ENCODE measurements around the gene KDM4C.
"Not testable (repeated sequence)": the region's sequence is repeated elsewhere in the genome, so short reads cannot be mapped to it uniquely, and the experiment has no call there.

KDM4C gene

DNA sequence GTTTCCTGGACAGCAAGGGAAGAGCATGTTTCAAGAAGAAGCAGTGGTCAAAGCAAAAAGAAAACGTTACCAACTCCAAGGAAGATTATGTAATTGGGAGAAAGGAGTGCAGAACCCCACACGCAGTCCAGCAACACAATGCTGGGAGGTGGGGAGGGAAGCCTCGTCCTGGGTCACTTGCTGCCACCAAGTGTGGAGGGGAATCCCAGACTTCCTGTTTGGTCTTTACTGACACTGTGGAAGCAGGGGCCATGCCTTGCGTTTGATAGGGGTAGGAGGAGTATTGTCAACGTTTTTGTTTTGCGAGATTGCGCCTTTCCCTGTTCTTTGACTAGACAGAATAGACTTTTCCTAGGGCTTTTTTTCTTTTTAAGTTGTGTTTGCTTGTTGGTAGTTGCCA, 421.0 kb downstream of the KDM4C start:
- peaks cover 11% of the 10 kb centered on the region for H3K36me3 Mint-ChIP-seq (ENCODE audit: insufficient read depth)
- no peak overlapping the region for H3K27ac Mint-ChIP-seq (ENCODE audit: low read depth)
- no peak overlapping the region for H3K4me3 Mint-ChIP-seq
- no peaks in the 10 kb centered on the region for H3K27me3 Mint-ChIP-seq
- H3K4me1 Mint-ChIP-seq, result peaks cover 10% of the 10 kb centered on the region
- ATAC-seq (replicated peaks; ENCODE audit: extremely low read depth, poor library complexity, severe bottlenecking) (no peak), DNase-seq (ENCODE audit: low spot score in 2 of 2) (no peak)
- no peaks in the 10 kb centered on the region for H3K9me3 Mint-ChIP-seq

DNA sequence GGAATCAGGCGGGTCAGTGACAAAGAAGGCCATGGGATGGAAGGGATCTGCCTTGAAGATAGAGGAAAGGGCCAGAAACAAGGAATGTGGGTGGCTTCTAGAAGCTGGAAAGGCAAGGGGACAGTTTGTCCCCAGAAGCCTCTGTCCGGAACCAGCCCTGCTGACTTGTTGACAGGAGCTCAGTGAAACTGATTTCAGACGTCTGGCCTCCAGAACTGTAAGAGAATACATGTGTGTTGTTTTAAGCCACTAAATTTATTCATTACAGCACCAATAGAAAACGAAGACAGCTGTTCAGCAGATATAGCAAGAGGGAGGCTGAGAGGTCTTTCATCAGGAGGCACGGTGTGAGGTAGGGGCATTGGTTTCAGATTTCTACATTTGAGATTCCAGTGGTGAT, 422.5 kb downstream of the KDM4C start:
- no peaks in the 10 kb centered on the region for H3K27me3 Mint-ChIP-seq
- no peak for DNase-seq (ENCODE audit: low spot score in 2 of 2)
- H3K4me1 Mint-ChIP-seq, result peaks cover 6% of the 10 kb centered on the region
- H3K27ac Mint-ChIP-seq (ENCODE audit: low read depth), result no peak overlapping the region
- no peak for ATAC-seq (replicated peaks; ENCODE audit: extremely low read depth, poor library complexity, severe bottlenecking)
- peaks cover 3% of the 10 kb centered on the region for H3K9me3 Mint-ChIP-seq
- peaks cover 4% of the 10 kb centered on the region for H3K36me3 Mint-ChIP-seq (ENCODE audit: insufficient read depth)
- no peak overlapping the region for H3K4me3 Mint-ChIP-seq

DNA sequence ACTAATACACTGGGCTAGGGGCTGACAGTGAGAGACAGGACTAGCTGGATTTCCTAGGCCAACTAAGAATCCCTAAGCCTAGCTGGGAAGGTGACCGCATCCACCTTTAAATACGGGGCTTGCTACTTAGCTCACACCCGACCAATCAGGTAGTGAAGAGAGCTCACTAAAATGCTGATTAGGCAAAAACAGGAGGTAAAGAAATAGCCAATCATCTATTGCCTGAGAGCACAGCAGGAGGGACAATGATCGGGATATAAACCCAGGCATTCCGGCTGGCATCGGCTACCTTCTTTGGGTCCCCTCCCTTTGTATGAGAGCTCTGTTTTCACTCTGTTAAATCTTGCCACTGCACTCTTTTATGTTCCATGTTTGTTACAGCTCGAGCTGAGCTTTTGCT, 425.4 kb downstream of the KDM4C start:
- ATAC-seq (replicated peaks; ENCODE audit: extremely low read depth, poor library complexity, severe bottlenecking); H3K4me1 Mint-ChIP-seq; H3K9me3 Mint-ChIP-seq; DNase-seq (ENCODE audit: low spot score in 2 of 2); H3K27me3 Mint-ChIP-seq; H3K4me3 Mint-ChIP-seq; H3K36me3 Mint-ChIP-seq (ENCODE audit: insufficient read depth); H3K27ac Mint-ChIP-seq (ENCODE audit: low read depth): not testable (repeated sequence)

DNA sequence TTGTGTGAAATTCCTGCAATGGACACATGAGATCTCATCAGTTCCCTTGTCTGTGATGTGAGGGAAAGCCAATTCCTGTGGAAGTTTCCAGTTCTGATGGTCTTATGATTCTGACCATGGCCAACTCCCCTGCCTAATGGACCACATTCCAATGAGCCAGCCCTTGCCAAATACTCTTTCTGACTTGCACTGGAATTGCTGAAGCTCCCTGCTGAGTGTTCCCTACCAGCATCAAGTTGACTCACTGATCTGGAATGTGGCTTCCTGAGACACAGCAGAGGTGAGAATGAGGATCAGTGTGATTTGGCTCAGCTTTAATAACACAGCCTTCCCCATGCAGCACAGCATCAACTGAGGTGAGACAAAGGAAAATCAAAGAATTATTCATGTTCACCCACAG, 427.8 kb downstream of the KDM4C start:
- H3K27me3 Mint-ChIP-seq, result no peaks in the 10 kb centered on the region
- H3K36me3 Mint-ChIP-seq (ENCODE audit: insufficient read depth), result peaks cover 3% of the 10 kb centered on the region
- peaks cover 11% of the 10 kb centered on the region for H3K9me3 Mint-ChIP-seq

DNA sequence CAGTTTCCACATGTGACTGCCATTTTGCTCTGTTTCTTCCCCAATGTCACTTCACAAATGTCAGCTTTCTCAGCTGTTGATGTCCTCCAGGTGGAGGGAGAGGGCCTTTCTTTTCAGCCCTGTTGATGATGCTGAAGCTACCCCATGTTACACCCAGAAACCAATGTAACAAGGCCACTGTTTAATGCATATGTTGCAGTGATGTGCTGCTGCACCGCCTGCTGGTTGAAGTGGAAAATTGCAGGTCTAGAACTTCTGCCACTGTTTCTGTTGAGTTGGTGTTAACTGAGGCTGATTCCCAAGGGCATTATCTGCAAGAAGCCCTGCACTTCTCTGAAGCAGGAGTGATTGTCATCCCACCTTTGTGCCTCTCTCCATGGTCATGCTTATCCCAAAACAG, 428.4 kb downstream of the KDM4C start:
- H3K27me3 Mint-ChIP-seq, result no peaks in the 10 kb centered on the region
- H3K4me3 Mint-ChIP-seq, result no peak overlapping the region
- no peak overlapping the region for H3K27ac Mint-ChIP-seq (ENCODE audit: low read depth)
- DNase-seq (ENCODE audit: low spot score in 2 of 2) (no peak), ATAC-seq (replicated peaks; ENCODE audit: extremely low read depth, poor library complexity, severe bottlenecking) (no peak)
- H3K9me3 Mint-ChIP-seq, result peaks cover 11% of the 10 kb centered on the region
- H3K36me3 Mint-ChIP-seq (ENCODE audit: insufficient read depth), result peaks cover 5% of the 10 kb centered on the region
- no peaks in the 10 kb centered on the region for H3K4me1 Mint-ChIP-seq

More for the DNA sequence above, 427.8 kb downstream of the KDM4C start:
- H3K4me1 Mint-ChIP-seq, result no peaks in the 10 kb centered on the region
- H3K27ac Mint-ChIP-seq (ENCODE audit: low read depth), result no peak overlapping the region
- H3K4me3 Mint-ChIP-seq, result no peak overlapping the region
- DNase-seq (ENCODE audit: low spot score in 2 of 2) (no peak), ATAC-seq (replicated peaks; ENCODE audit: extremely low read depth, poor library complexity, severe bottlenecking) (no peak)

DNA sequence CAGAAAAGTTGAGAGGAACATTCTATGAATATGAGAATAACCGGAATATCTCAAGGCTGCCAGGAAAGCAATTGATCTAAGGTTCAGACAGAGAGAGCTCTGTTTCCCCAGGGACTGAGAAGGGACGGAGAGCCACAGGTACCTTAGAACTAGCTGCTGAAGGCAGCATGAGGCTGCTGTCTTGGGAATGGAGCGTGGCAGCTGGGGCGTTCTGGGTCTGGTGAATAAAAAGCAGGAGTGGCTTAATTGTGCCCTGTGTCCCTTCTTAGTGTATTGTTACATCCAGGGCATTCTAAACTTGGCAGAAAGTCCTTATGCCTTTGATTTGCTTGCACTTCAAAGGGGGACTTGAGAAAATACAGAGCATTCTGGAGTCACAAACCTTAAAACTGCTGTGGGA, 434.5 kb downstream of the KDM4C start:
- Mint-ChIP-seq H3K27me3 (no peaks in the 10 kb centered on the region), H3K4me3 (no peak overlapping the region), H3K9me3 (peaks cover 5% of the 10 kb centered on the region), H3K27ac (ENCODE audit: low read depth) (no peak overlapping the region), H3K4me1 (no peaks in the 10 kb centered on the region), H3K36me3 (ENCODE audit: insufficient read depth) (peaks cover 1% of the 10 kb centered on the region)
- ATAC-seq (replicated peaks; ENCODE audit: extremely low read depth, poor library complexity, severe bottlenecking) (no peak), DNase-seq (ENCODE audit: low spot score in 2 of 2) (no peak)

DNA sequence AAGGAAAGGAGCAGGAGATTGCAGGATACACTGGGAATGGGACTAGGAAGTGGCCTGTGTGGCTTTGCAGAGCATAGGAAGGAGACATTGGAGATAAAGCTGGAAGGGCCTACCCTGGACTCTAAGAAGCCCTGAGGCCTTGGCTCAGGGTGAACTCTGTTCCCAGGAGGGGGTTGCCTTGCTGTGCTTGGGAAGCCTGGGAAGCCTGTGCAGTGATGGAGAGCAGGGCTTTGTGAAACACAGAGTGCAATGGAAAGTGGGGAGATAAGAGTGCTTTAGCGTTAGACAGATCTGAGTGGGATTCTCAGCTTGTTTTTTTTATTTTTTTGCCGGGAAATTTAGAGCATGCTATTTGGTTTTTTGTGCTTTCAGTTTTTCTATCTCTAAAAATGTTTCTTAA, 437.8 kb downstream of the KDM4C start:
- Mint-ChIP-seq H3K36me3 (ENCODE audit: insufficient read depth) (peaks cover 1% of the 10 kb centered on the region), H3K9me3 (no peaks in the 10 kb centered on the region), H3K27me3 (no peaks in the 10 kb centered on the region), H3K4me3 (no peak overlapping the region), H3K27ac (ENCODE audit: low read depth) (no peak overlapping the region), H3K4me1 (no peaks in the 10 kb centered on the region)
- no peak for DNase-seq (ENCODE audit: low spot score in 2 of 2)
- ATAC-seq (replicated peaks; ENCODE audit: extremely low read depth, poor library complexity, severe bottlenecking), result no peak

DNA sequence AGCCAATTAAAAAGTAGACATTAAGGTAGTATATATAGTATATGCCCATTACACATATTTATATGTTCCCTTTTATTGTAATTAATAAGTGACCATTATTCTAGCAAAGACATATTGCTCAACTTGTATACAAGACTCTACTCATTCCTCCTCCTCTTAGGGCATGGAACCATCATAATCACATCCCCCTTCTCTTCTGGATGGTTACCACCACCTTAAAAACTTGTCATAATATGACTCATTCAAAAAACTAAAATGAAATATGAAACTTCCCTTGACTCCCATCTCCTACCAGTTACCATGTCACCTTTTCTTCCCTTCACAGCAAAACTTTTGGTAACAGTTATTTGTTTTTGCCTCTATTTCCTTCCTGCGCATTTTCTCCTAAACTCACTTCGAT, 438.7 kb downstream of the KDM4C start:
- Mint-ChIP-seq H3K4me3 (no peak overlapping the region), H3K36me3 (ENCODE audit: insufficient read depth) (no peaks in the 10 kb centered on the region), H3K27ac (ENCODE audit: low read depth) (no peak overlapping the region), H3K9me3 (no peaks in the 10 kb centered on the region), H3K4me1 (no peaks in the 10 kb centered on the region), H3K27me3 (no peaks in the 10 kb centered on the region)
- no peak for ATAC-seq (replicated peaks; ENCODE audit: extremely low read depth, poor library complexity, severe bottlenecking)
- no peak for DNase-seq (ENCODE audit: low spot score in 2 of 2)

DNA sequence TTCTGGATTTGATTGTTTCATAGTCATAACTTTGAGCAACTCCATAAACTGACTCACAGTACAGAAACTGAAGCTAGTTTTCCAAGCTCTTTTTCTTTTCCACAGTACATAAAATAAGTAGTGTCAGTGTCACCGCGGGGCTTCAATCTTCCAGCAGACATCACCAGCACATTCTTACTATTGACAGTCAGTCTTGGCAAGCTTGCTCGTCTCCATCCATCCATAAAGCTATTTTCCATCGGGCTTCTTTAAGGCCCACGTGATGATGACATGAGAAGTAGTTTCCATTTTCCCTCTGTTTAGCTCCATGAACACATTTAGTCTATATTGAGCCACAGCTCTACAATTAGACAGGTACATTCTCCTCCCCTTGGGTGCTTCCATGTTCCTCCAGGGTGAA, 443.4 kb downstream of the KDM4C start:
- Mint-ChIP-seq H3K27me3 (no peaks in the 10 kb centered on the region), H3K27ac (ENCODE audit: low read depth) (no peak overlapping the region), H3K4me3 (no peak overlapping the region), H3K9me3 (no peaks in the 10 kb centered on the region), H3K4me1 (no peaks in the 10 kb centered on the region), H3K36me3 (ENCODE audit: insufficient read depth) (no peaks in the 10 kb centered on the region)
- ATAC-seq (replicated peaks; ENCODE audit: extremely low read depth, poor library complexity, severe bottlenecking) (no peak), DNase-seq (ENCODE audit: low spot score in 2 of 2) (no peak)

DNA sequence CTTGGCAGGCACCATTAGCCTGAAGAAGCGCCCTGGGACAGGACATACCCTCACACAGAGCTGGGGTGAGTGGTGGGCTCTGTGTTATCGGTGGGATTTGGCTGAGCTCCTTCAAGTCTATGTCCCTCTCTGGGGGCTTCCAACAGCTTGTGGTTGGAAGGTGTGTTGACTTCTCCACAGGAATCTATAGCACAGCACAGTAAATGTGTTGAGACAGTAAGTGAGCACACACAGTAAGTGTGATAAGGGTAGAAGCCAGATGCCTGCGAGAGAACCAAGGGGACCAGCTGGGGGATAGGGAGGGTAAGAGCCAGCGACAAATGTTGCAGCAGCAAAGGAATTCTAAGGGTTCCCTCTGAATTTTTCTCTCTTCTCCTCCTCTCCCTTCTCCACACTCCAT, 448.0 kb downstream of the KDM4C start:
- H3K4me3 Mint-ChIP-seq, result no peak overlapping the region
- H3K36me3 Mint-ChIP-seq (ENCODE audit: insufficient read depth), result no peaks in the 10 kb centered on the region
- no peaks in the 10 kb centered on the region for H3K9me3 Mint-ChIP-seq
- H3K27ac Mint-ChIP-seq (ENCODE audit: low read depth), result no peak overlapping the region
- no peak for DNase-seq (ENCODE audit: low spot score in 2 of 2)
- H3K4me1 Mint-ChIP-seq, result no peaks in the 10 kb centered on the region
- H3K27me3 Mint-ChIP-seq, result no peaks in the 10 kb centered on the region
- ATAC-seq (replicated peaks; ENCODE audit: extremely low read depth, poor library complexity, severe bottlenecking), result no peak

DNA sequence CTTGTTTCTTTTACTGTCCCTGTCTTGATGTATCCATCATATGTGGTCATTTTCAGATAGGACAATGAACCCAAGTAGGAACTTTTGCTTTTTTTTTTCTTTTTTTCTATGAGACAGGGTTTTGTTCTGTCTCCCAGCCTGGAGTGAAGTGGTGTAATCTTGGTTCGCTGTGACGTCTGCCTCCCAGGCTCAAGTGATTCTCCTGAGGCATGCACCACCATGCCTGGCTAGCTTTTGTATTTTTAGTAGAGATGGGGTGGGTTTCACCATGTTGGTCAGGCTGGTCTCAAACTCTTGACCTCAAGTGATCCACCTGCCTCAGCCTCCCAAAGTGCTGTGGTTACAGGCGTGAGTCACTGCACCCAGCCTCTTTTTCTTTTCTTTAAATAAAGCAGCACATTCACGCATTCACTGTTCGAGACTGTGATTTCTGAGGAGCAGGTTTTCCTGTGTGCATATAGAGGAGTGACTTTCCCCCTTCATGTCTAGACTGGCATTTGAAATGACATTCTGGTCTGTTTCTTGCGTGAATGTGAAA, 448.5 kb downstream of the KDM4C start:
- ATAC-seq (replicated peaks; ENCODE audit: extremely low read depth, poor library complexity, severe bottlenecking), result no peak
- no peak overlapping the region for H3K4me3 Mint-ChIP-seq
- no peaks in the 10 kb centered on the region for H3K27me3 Mint-ChIP-seq

DNA sequence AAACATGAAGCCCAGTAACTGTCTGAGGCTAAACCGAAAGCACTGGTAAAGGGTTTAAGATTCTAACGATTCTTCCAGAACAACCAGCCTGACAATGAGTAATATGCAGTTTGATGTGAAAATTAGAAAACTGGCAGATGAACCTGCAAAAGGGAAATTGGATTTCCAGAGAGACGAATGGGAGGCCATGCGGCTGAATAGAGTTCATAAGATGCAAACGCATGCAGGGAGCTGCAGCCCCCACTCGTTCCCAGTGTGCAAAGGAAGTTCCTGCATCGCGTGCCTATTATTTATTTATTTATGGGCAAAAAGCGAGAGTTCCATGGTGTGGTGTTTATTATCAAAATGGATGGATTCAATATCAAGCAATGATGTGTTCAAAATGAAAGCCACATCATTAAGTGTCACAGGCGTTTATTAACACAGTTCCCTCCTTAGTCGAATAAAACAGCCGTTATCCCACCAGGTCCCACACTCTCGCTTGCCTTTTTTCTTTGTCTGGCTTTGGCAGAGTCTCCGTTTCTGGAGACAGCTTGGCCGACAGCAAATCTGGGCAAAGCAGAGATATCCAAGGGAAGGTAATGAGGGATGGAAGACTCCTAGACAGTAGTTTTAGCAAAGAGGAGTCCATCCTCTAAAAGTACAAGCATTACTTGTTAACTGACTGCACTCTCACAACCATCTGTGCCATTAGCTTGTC, 451.4 kb downstream of the KDM4C start:
- ATAC-seq (replicated peaks; ENCODE audit: extremely low read depth, poor library complexity, severe bottlenecking), result no peak

More for the DNA sequence above, 448.5 kb downstream of the KDM4C start:
- Mint-ChIP-seq H3K36me3 (ENCODE audit: insufficient read depth) (no peaks in the 10 kb centered on the region), H3K27ac (ENCODE audit: low read depth) (no peak overlapping the region), H3K9me3 (no peaks in the 10 kb centered on the region), H3K4me1 (no peaks in the 10 kb centered on the region)
- no peak for DNase-seq (ENCODE audit: low spot score in 2 of 2)

DNA sequence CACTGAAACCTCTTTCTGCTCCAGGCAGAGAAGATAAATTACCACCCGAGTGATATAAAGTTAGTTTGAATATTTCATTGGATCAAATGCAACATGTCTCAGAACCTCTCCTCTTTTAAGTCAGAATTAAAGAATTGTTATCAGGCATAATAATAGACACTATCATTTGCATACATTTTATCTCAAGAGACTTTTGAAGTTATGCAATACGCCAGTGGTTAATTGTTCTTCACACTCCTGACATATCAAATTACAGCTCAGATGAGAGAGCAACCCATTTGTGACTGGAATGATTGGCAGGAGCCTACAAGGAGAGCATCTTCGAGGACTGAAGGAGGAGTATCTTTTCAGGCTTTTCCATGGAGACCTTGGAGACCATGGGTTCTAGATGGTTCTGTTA, 452.2 kb downstream of the KDM4C start:
- DNase-seq (ENCODE audit: low spot score in 2 of 2) (no peak), ATAC-seq (replicated peaks; ENCODE audit: extremely low read depth, poor library complexity, severe bottlenecking) (no peak)
- peaks cover 15% of the 10 kb centered on the region for H3K27me3 Mint-ChIP-seq
- no peaks in the 10 kb centered on the region for H3K36me3 Mint-ChIP-seq (ENCODE audit: insufficient read depth)
- H3K27ac Mint-ChIP-seq (ENCODE audit: low read depth), result no peak overlapping the region
- no peak overlapping the region for H3K4me3 Mint-ChIP-seq
- H3K4me1 Mint-ChIP-seq, result no peaks in the 10 kb centered on the region
- H3K9me3 Mint-ChIP-seq, result no peaks in the 10 kb centered on the region

More for the DNA sequence above, 451.4 kb downstream of the KDM4C start:
- no peak for DNase-seq (ENCODE audit: low spot score in 2 of 2)
- Mint-ChIP-seq H3K27me3 (peaks cover 15% of the 10 kb centered on the region), H3K27ac (ENCODE audit: low read depth) (no peak overlapping the region), H3K4me3 (no peak overlapping the region), H3K9me3 (no peaks in the 10 kb centered on the region), H3K4me1 (no peaks in the 10 kb centered on the region), H3K36me3 (ENCODE audit: insufficient read depth) (no peaks in the 10 kb centered on the region)
